Measurements from ENCODE around the gene FHOD1.

FHOD1 gene

DNA sequence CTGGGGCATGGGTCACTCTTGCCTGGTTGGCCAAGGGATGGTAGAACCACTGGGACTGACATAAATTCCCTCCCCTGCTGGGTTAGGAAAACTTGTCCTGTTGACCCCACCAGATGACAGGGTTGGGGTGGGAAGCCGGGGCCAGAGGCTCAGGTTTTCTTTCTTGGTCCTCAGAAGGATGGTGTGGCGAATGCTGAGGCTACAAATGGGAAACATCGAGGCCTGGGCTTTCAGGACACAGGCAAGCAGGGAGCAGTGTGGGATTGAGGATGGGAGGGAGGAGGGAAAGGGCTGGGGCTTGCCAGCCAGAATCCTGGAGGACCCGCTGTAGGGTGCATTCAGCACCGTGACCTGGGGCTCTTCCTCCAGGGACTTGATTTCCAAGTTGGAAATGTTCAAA, 17.6 kb upstream of the FHOD1 start:
- Mint-ChIP-seq H3K27me3 (peaks cover 42% of the 10 kb centered on the region), H3K4me3 (no peak overlapping the region), H3K9me3 (no peaks in the 10 kb centered on the region), H3K4me1 (no peaks in the 10 kb centered on the region), H3K36me3 (no peaks in the 10 kb centered on the region), H3K27ac (no peak overlapping the region)
- no peak for DNase-seq
- CTCF ChIA-PET, result interaction anchor here (0.8 to 1.4 kb wide), 3 partner anchors 13 to 62 kb away, joined by 3 to 5 read pairs (median 3); partner anchors contain the start of genes LRRC36 and SLC9A5

DNA sequence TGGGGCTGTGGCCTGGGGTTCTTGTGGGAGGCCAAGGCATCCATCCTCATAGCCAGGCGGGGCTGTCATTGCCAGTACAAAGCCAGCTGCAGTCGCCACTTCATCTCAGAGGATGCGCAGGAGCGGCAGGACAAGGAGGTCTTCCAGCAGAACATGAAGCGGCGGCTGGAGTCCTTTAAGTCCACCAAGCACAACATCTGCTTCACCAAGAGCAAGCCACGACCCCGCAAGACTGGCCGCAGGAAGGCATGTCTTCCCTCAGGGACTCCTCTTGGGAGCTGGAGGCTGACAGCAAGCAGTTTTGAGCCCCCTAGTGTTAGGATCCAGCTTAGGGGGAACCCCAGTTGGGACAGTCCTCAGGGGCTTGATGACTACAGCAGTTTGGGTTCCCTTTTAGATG, 17.0 kb upstream of the FHOD1 start:
- Mint-ChIP-seq H3K36me3 (no peaks in the 10 kb centered on the region), H3K27ac (no peak overlapping the region)
- CTCF ChIA-PET, result interaction anchor here (0.8 to 1.5 kb wide), 3 partner anchors 13 to 164 kb away, joined by 3 to 5 read pairs (median 5); partner anchors contain the start of gene SLC9A5

DNA sequence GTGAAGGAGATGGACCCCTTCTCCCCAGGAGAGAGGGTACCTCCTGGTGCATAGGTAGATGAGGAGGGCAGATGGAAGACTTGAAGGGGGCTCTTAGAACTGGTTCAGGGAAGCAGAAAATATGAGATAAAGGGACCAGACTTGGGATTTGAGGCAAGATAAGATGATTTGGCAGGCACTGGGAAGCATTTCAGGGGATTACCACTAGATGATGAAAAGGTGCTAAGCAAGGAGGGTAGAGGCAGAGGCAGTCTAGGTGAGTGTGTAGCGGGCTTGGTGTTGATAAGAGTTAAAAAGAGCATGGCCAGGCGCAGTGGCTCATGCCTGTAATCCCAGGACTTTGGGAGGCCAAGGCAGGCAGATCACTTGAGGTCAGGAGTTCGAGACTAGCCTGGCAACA, 15.9 kb upstream of the FHOD1 start:
- no peak overlapping the region for H3K4me3 Mint-ChIP-seq
- H3K27me3 Mint-ChIP-seq, result peaks cover 45% of the 10 kb centered on the region
- no peaks in the 10 kb centered on the region for H3K9me3 Mint-ChIP-seq
- H3K27ac Mint-ChIP-seq, result no peak overlapping the region
- H3K36me3 Mint-ChIP-seq, result no peaks in the 10 kb centered on the region
- H3K4me1 Mint-ChIP-seq, result no peaks in the 10 kb centered on the region
- CTCF ChIA-PET, result interaction anchor here (1.5 kb wide), 1 partner anchor 165 kb away, joined by 5 read pairs; no protein-coding TSS in a partner anchor
- DNase-seq, result no peak

More for the DNA sequence above, 17.0 kb upstream of the FHOD1 start:
- Mint-ChIP-seq H3K4me1 (no peaks in the 10 kb centered on the region), H3K9me3 (no peaks in the 10 kb centered on the region), H3K27me3 (peaks cover 45% of the 10 kb centered on the region), H3K4me3 (no peak overlapping the region)
- no peak for DNase-seq

DNA sequence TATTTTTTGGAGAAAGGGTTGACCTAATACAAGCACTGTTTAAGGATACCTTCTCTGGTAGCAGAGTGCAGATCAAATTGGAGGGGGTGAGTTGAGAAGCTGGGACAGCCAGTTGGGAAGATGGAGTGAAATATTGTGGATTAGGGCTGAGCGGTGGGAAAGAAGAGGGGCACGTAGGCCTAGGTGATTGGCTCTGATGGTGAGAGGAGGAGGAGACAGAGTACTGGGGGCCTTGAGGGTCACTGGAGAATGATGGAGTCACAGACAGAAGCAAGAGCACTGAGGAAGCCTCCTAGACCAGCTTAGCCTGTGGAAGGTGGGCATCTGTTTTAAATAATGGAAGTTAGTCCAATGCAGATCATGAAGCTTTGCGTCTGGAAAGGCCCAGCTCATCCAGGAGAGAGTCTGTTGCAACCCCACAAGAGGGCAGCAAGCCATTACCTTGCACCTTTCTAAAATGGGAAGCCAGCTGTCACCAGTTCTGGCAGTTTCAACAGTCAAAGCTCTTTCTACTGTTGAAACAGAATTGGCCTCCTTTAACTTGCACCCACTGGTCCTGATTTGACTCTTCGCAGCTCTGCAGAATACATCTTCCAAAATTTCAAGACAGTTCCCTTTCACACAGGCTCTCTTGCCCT, 13.3 kb upstream of the FHOD1 start:
- Mint-ChIP-seq H3K9me3 (no peaks in the 10 kb centered on the region), H3K4me1 (no peaks in the 10 kb centered on the region), H3K4me3 (no peak overlapping the region), H3K27me3 (peaks cover 46% of the 10 kb centered on the region), H3K27ac (no peak overlapping the region), H3K36me3 (no peaks in the 10 kb centered on the region)
- DNase-seq, result peak; percentile 59
- CTCF ChIA-PET, result interaction anchor here (0.6 to 2.5 kb wide), 25 partner anchors 11 to 254 kb away, joined by 3 to 27 read pairs (median 4); partner anchors contain the start of genes FHOD1, KCTD19, LRRC36 and TPPP3

DNA sequence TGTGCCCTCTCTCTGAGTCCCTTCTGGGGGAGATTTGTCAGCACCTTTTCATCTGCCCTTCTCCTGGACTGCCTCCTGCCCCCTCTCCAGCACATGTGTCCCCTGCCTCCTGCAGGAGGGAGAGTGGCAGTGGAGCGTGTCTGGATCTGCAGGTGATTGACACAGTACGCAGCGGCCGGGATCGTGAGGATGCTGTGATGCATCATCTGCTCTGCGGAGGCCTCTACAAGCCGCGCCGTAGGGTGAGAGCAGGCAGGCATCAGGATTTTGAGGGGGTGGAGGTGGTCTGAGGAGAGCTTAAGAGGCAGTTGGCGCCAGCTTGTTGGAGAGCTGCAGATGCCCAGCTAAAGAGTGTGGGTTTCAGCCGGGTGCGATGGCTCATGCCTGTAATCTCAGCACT, 12.4 kb upstream of the FHOD1 start:
- Mint-ChIP-seq H3K9me3 (no peaks in the 10 kb centered on the region), H3K4me1 (no peaks in the 10 kb centered on the region), H3K27ac (no peak overlapping the region), H3K27me3 (peaks cover 41% of the 10 kb centered on the region), H3K4me3 (no peak overlapping the region), H3K36me3 (no peaks in the 10 kb centered on the region)
- CTCF ChIA-PET, result interaction anchor here (1.1 to 2.5 kb wide), 11 partner anchors 15 to 307 kb away, joined by 3 to 27 read pairs (median 7); partner anchors contain the start of genes KCTD19 and LRRC36
- DNase-seq, result no peak

DNA sequence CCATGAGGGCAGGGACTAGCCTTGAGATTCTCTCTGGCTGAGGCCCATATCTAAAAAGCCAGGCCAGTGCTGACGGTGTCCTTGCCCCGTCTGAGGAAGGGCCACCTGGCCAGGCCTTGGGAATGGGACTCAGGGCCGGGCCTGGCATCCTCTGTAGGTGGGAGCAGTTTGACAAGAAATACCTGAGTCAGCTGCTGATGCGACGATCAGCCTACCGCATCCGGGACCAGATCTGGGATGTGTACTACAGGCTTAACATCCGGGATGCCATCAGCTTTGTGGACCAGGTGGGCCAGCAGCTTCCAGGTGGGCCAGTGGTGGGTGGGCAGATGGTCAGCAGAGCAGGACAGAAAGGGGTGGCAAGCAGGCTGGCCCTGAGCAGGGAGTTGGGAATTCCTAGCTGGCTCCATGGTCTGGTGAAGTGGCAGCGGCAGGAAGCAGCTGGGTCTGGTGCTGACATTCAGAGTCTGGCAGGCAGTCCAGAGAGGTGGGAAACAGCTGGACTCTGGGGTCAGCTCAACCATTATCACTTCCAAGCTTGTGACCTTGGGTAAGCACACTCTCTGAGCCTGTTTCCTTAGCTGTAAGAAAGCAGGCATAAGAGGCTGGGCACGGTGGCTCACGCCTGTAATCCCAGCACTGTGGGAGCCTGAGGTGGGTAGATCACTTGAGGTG, 11.0 kb upstream of the FHOD1 start:
- Mint-ChIP-seq H3K4me3 (no peak overlapping the region), H3K9me3 (no peaks in the 10 kb centered on the region), H3K4me1 (no peaks in the 10 kb centered on the region), H3K36me3 (no peaks in the 10 kb centered on the region), H3K27me3 (peaks cover 29% of the 10 kb centered on the region), H3K27ac (no peak overlapping the region)
- CTCF ChIA-PET, result interaction anchor here (1.0 kb wide), 1 partner anchor 13 kb away, joined by 3 read pairs; no protein-coding TSS in a partner anchor
- DNase-seq, result no peak

DNA sequence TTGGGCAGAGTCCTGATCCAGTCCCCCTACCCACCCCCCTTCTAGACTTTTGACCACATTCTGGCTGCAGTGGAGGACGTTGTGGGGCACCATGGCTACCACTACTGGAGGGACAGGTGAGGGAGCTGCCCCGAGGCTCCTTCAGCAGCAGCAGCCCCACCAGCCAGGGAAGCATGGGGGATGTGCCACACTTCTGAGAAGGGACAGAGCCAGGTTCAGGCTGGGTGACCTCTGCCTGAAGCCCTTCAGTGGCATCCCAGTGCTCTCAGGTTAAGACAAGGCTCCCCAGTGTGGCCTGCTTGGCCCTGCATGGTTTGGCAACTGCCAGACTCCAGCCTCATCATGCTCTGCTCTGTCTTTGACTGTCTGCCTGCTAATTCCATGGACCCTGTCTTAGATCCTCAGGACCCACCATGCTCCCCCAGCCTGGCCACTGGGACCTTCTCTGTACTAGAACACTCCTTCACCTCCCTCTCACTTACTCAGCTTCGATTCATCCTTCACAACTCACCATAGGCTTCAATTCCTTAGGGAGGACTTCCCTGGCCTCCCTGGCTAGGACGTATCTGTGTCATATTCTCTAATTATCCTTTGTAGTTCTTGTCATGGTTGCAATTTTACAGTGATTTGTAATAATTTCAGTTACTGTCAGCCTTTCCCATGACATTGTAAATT, 10.3 kb upstream of the FHOD1 start:
- no peak overlapping the region for H3K4me3 Mint-ChIP-seq
- H3K36me3 Mint-ChIP-seq, result no peaks in the 10 kb centered on the region
- CTCF ChIA-PET, result no interaction called here
- peak overlapping the region; percentile 2 for H3K27ac Mint-ChIP-seq
- H3K9me3 Mint-ChIP-seq, result no peaks in the 10 kb centered on the region
- H3K27me3 Mint-ChIP-seq, result peaks cover 26% of the 10 kb centered on the region
- no peak for DNase-seq
- no peaks in the 10 kb centered on the region for H3K4me1 Mint-ChIP-seq

DNA sequence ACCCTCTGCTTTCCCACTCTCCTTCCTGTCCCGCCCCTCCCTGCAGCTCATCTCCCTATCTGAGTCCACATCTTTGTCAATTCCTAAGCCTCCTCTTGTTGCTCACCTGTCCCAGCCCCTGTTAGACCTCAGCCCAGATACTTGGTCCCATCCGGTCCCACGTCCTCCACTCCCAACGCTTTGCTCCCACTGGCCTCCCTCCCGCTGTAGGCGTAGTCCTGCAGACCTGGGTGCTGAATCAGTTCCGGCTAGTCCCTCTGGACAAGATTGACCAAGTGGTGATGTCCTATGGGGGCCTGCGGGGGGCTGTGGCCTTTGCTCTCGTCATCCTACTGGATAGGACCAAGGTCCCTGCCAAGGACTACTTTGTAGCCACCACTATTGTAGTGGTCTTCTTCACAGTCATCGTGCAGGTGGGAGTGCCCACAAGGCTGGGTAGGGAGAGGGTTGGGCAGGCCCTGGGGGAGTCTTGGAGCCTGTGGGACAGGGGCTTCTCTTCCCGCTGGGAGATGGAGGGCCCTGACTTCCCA, 9.5 kb upstream of the FHOD1 start:
- H3K4me1 Mint-ChIP-seq, result no peaks in the 10 kb centered on the region
- no peaks in the 10 kb centered on the region for H3K9me3 Mint-ChIP-seq
- CTCF ChIA-PET, result interaction anchor here (0.7 kb wide), 1 partner anchor 191 kb away, joined by 3 read pairs; no protein-coding TSS in a partner anchor
- no peak for DNase-seq
- H3K36me3 Mint-ChIP-seq, result no peaks in the 10 kb centered on the region
- H3K27me3 Mint-ChIP-seq, result peaks cover 28% of the 10 kb centered on the region
- H3K4me3 Mint-ChIP-seq, result no peak overlapping the region
- H3K27ac Mint-ChIP-seq, result no peak overlapping the region

DNA sequence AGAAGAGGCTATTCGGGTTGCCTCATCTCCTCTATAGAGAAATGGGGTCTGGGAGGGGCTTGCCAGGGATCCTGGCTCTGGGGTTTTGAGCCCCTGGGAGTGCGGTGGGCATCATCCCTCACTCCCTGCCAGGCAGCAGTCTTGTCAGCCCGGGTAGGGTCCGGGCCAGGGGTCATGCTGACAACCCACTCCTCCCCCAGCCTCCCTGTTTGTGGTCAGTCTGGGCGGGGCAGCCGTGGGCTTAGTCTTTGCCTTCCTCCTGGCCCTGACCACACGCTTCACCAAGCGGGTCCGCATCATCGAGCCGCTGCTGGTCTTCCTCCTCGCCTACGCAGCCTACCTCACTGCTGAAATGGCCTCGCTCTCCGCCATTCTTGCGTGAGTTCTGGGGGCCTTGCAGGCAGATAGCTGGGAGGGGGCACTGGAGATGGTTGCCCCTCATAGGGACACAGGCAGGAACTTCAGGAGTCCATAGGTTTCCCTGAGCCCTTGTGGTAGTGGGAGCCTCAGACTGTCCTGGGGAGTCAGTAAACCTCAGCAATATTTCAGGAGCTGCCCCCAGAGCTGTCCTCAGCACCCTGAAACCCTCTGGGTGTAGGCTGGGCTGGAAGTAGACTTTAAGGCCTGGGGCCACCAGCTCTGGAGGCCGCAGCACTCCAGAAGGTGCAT, 8.4 kb upstream of the FHOD1 start:
- Mint-ChIP-seq H3K27me3 (peaks cover 25% of the 10 kb centered on the region), H3K27ac (no peak overlapping the region), H3K4me1 (no peaks in the 10 kb centered on the region), H3K4me3 (no peak overlapping the region), H3K36me3 (no peaks in the 10 kb centered on the region), H3K9me3 (no peaks in the 10 kb centered on the region)
- DNase-seq, result no peak
- CTCF ChIA-PET, result no interaction called here

DNA sequence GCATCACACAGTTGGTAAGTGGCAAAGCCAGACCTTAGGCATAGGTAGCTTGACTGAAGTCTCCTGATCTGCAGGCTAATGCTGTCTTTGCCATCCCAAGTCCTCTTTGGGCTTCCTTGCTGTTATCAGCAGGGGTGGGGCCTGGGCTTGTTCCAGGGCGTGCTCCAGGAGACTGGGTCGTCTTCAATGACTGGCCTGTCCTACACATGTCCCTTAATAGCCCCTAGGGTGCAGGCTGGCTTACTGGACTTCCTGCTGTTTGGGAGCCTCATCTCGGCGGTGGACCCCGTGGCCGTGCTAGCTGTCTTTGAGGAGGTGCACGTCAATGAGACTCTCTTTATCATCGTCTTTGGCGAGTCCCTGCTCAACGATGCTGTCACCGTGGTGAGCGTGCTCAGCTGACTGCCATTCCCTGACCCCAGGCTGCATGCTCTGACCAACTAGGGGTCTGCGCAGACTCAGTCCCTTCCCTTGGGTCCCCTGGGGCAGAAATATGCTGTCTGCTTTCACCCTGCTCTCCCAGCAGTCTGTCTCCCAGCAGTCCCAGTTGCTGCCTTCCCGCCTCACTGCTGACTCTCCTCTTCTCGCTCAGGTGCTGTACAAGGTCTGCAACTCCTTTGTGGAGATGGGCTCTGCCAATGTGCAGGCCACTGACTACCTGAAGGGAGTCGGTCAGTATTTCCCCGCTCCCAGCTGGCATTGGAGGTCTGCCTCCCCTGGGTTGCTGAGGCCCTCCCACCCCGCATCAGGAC, 7.7 kb upstream of the FHOD1 start:
- CTCF ChIA-PET, result no interaction called here
- Mint-ChIP-seq H3K9me3 (no peaks in the 10 kb centered on the region), H3K36me3 (no peaks in the 10 kb centered on the region), H3K27me3 (peaks cover 25% of the 10 kb centered on the region), H3K4me1 (peaks cover 3% of the 10 kb centered on the region), H3K4me3 (no peak overlapping the region), H3K27ac (no peak overlapping the region)
- DNase-seq, result no peak

DNA sequence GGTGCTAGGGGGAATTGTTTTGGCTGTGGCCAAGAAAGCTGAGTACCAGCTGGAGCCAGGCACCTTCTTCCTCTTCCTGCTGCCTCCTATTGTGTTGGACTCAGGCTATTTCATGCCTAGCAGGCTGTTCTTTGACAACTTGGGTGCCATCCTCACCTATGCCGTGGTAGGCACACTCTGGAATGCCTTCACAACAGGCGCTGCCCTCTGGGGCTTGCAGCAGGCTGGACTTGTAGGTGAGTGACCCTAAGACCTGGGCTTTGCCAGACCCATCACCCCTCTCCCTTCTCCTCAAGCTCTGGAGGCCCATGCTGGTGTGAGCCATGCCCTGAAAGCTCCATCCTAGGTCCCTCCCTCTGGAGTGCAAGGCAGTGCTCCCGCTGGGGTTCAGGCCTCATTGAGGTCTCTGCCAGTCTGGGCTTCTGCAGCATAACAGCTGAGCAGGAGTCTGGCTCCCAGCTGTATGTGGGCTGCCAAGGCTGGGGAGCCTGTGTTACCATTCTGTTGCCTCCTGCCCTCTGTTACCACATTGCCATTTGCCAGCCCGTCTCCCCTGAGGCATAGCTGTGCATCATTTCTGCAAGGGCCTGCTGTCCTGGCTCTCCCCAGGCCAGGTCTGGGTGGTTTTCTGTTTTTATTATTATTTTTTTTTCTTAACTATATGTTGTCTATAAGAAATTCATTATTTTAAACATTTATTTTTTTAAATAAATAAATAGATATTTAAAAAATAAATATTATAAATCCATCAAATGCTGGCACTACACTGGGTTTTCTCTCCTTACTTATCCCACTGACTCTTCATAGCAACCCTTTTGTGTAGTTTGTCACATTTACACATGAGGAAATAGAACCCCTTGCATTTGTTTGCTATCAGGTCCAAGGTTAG, 5.6 kb upstream of the FHOD1 start:
- Mint-ChIP-seq H3K9me3 (no peaks in the 10 kb centered on the region), H3K27ac (no peak overlapping the region), H3K4me1 (peaks cover 18% of the 10 kb centered on the region), H3K27me3 (peaks cover 43% of the 10 kb centered on the region), H3K4me3 (no peak overlapping the region), H3K36me3 (no peaks in the 10 kb centered on the region)
- DNase-seq, result no peak
- CTCF ChIA-PET, result interaction anchor here (0.8 kb wide), 1 partner anchor 20 kb away, joined by 4 read pairs; no protein-coding TSS in a partner anchor

DNA sequence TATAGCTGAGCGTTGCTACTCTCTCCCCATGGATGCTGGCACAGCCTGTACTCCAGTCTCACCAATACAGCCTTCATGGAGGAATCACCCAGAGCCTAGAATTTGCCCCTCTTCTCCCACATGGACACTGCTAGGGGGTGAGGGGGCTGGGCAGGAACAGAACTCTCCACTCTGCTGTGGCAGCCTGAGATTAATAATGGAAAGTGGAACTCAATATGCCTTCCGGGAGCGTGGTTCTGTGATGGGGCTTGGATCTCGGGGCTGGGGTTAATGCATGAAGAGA, 2.7 kb upstream of the FHOD1 start:
- no peak overlapping the region for H3K27ac Mint-ChIP-seq
- no peaks in the 10 kb centered on the region for H3K9me3 Mint-ChIP-seq
- CTCF ChIA-PET, result no interaction called here
- peak overlapping the region; percentile 63 for H3K4me3 Mint-ChIP-seq
- no peak for DNase-seq
- H3K36me3 Mint-ChIP-seq, result no peaks in the 10 kb centered on the region
- peaks cover 35% of the 10 kb centered on the region for H3K4me1 Mint-ChIP-seq
- peaks cover 42% of the 10 kb centered on the region for H3K27me3 Mint-ChIP-seq

Measured in activated naive CD4-positive, alpha-beta T cell treated with anti-CD3 and anti-CD28 coated beads, Interleukin-2, amount 10 ng/mL, durations not matched to agents 7 days and 5 days (primary cell).